ENCODE measurements around the gene FAXC.

DNA sequence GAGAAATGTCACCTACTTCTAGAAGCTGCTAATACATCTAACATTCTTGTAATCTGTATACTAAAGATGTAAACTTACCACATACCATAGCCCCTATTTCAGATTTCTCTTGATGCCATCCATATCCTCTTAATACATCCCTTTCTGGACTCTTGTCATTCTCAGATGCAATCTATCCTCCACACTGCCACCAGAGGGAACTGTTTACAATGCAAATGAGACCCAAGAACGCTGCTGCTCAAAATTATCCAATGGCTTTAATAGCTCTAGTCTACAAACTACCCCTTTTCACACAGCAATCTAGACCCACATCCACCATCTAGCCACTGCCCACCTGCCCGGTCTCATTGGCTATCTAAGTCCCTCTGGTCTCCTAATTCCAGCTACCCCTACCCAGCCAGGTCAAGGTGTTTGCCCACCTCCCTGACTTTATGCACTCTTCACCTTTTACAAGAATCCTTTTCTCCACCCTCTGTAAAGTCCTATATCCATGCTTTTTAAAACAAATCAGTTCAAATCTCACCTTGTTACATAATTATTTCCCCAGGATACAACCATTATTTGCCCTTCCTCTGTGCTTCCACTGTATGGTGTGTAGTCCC is 14.8 kb downstream of the FAXC start:
- TF ChIP-seq POLR2A (IDR thresholded peaks at IDR 0.05; ENCODE audit: low read length) (no peak), GATA1 (IDR thresholded peaks at IDR 0.05; ENCODE audit: low read depth, low read length) (no peak)
